Measurements from ENCODE around the gene C8B.

The C8B gene

GRCh38 chr1:56965916-56966697 lies at the start of gene C8B:
Gene C8B, minus strand, starts transcription at chr1:56966015. Its CDS starts 67 bp downstream, at chr1:56965948.
- DNase-seq: no peak

- DNase-seq: no peak
These were observed 49.3 kb upstream of the C8B start for GRCh38 chr1:57015071-57015470.

- DNase-seq: no peak
These were observed 47.7 kb upstream of the C8B start for GRCh38 chr1:57013522-57013921.

GRCh38 chr1:57012315-57012714 lies 46.5 kb upstream of the C8B start:
- no peak for DNase-seq

- no peak for DNase-seq
These were observed 44.7 kb upstream of the C8B start for GRCh38 chr1:57010511-57010910.

- no peak for DNase-seq
These were observed 42.1 kb upstream of the C8B start for GRCh38 chr1:57007948-57008347.

GRCh38 chr1:57007472-57007871 lies 41.7 kb upstream of the C8B start:
- DNase-seq: no peak

- no peak for DNase-seq
These were observed 37.8 kb upstream of the C8B start for GRCh38 chr1:57003398-57004139.

- no peak for DNase-seq
These were observed 29.7 kb upstream of the C8B start for GRCh38 chr1:56995414-56996100.

- no peak for DNase-seq
These were observed 27.7 kb upstream of the C8B start for GRCh38 chr1:56993475-56993874.

GRCh38 chr1:56992318-56993125 lies 26.7 kb upstream of the C8B start:
- no peak for DNase-seq

GRCh38 chr1:56991576-56991975 lies 25.8 kb upstream of the C8B start:
- no peak for DNase-seq

- no peak for DNase-seq
These were observed 20.6 kb upstream of the C8B start for GRCh38 chr1:56986397-56986796.

GRCh38 chr1:56985857-56986256 lies 20.0 kb upstream of the C8B start:
- DNase-seq: no peak

- DNase-seq: no peak
These were observed 17.7 kb upstream of the C8B start for GRCh38 chr1:56983484-56983883.

- no peak for DNase-seq
These were observed 14.4 kb upstream of the C8B start for GRCh38 chr1:56979986-56980755.

- no peak for DNase-seq
These were observed 13.0 kb upstream of the C8B start for GRCh38 chr1:56978819-56979218.

GRCh38 chr1:56977910-56978309 lies 12.1 kb upstream of the C8B start:
- DNase-seq: no peak

- DNase-seq: no peak
These were observed 9.6 kb upstream of the C8B start for GRCh38 chr1:56975446-56975845.

- no peak for DNase-seq
These were observed 8.3 kb upstream of the C8B start for GRCh38 chr1:56973923-56974742.

- no peak for DNase-seq
These were observed 7.2 kb upstream of the C8B start for GRCh38 chr1:56972976-56973375.
